T-helper 1 cell (primary cell): ENCODE data around the gene C1QA.
A peak's percentile ranks its signal among the peaks of the same experiment; 100 is the strongest.

Experiments used
- DNase-seq, 5 donors: peaks; one replicate each; pipeline ENCODE4 v3.0.0-alpha.2; 2012 to 2020
- total RNA-seq, 4 donors: gene quantifications; one replicate each; lab custom pipeline; 2026; lab: John Stamatoyannopoulos, UW

Gene C1QA, protein sequence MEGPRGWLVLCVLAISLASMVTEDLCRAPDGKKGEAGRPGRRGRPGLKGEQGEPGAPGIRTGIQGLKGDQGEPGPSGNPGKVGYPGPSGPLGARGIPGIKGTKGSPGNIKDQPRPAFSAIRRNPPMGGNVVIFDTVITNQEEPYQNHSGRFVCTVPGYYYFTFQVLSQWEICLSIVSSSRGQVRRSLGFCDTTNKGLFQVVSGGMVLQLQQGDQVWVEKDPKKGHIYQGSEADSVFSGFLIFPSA
- total RNA-seq: 0 reads per million in 4 donors

DNA sequence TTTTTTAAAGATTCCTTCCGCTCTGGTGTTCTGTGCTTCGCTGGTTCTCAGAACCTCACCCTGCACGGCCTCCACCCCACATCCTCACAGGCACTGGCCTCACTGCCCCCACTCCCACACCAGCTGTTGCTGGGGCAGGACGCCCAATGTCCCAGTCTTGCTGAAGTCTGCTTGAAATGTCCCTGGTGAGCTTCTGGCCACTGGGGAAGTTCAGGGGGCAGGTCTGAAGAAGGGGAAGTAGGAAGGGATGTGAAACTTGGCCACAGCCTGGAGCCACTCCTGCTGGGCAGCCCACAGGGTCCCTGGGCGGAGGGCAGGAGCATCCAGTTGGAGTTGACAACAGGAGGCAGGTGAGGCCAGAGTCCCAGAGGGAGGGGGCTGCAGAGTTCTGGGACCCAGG is at the start of gene C1QA:
Gene C1QA, plus strand, starts transcription at position 276 of the 400 bp plus-strand sequence. CDS start 989 bp downstream, outside the sequence.
- DNase-seq: no peak

DNA sequence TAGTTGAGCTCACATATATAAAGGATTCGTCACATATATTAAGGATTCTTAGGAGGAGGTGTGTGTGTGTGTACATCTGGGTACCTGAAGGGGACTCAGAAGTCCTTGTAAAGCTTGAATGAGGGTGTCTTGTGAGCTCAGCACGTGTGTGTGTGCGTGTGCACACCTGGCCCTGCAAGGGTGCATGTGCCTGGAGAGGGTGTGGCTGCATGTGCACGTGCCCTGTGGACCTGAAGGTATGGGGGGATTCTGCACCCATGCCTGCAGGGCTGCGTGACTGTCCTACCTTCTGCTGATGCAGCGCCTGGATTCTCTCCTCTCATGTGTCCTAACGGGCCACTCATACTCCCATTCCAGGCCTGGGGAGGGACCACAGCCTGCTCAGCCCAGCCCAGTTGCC is 49.2 kb upstream of the C1QA start:
- DNase-seq: no peak

DNA sequence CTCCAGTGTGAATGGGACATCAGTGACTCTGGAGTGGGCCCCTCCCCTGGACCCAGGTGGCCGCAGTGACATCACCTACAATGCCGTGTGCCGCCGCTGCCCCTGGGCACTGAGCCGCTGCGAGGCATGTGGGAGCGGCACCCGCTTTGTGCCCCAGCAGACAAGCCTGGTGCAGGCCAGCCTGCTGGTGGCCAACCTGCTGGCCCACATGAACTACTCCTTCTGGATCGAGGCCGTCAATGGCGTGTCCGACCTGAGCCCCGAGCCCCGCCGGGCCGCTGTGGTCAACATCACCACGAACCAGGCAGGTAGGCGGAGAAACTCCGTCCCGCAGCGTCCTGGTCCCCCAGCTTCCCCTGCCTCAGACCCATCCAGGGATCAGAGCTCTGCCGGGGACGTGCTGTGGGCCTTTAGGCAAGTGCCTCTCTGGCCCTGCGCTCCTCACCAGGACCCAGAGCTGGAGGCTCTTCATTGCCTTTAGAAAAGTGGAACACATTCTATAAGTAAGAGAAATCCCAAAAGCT is 47.5 kb upstream of the C1QA start:
- no peak for DNase-seq

DNA sequence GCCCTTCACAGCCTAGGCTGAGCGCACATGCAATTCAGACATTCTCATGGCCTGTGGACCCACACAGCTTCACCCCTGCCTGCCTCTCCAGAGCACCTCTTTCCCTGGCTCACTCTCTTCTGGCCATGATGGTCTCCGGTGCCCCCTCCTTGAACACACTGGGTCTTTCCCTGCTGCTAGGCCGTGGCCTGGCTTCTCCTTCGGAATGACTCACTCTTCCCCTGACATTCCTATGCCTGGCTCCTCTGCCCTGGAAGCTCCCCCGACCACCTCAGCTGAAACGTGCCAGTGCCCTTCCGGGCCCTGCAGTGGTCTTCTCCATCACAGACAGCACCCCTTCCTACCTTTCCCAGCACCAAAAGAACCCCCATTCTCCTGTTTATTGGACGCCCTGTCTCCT is 44.9 kb upstream of the C1QA start:
- DNase-seq: no peak

DNA sequence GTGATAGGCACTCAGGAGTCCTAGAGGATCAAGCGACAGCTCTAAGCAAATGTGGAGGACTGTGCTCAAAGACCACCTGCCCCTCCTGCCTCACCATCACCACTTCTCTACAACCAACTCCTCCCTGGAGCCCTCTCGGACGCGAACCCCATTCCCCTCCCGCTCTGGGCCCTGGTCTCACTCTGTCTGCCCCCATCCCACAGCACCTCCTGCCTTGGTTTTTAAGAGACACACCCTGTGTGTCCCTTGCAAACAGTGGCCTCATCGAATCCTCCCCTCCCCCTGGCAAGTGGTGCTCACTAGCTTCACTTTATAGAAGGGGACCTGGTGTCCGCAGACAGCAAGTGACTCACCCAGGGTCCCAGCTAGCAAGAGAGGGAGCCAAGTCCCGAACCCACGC is 44.4 kb upstream of the C1QA start:
- DNase-seq: no peak

DNA sequence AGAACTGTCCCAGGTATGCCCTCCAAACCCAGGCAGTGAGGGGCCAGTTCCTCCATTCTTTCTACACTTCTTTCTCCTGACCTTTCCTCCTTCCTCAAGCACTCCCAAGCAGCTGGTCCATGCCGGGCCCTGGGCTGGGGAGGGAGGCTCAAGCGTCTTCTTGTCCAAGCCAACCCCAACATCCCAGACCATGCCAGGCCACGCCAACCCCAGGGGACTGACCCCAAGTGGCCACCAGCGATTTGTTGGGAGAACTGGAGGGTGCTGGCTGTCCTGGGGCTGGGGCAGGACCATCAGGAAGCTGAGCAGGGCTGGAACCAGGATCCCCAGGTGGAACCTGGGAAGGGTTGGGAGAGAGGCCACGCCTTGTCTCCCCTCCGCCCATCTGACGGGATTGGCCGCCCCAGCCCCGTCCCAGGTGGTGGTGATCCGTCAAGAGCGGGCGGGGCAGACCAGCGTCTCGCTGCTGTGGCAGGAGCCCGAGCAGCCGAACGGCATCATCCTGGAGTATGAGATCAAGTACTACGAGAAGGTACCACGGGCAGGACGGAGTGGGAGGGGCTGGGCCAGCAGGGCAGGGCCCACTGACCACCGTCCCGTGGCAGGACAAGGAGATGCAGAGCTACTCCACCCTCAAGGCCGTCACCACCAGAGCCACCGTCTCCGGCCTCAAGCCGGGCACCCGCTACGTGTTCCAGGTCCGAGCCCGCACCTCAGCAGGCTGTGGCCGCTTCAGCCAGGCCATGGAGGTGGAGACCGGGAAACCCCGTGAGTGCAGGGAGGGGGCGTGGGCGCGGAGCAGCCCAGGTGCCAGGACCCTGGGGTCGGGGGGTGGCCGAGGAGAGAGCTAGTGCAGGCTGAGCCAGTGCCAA is 43.3 kb upstream of the C1QA start:
- no peak for DNase-seq

DNA sequence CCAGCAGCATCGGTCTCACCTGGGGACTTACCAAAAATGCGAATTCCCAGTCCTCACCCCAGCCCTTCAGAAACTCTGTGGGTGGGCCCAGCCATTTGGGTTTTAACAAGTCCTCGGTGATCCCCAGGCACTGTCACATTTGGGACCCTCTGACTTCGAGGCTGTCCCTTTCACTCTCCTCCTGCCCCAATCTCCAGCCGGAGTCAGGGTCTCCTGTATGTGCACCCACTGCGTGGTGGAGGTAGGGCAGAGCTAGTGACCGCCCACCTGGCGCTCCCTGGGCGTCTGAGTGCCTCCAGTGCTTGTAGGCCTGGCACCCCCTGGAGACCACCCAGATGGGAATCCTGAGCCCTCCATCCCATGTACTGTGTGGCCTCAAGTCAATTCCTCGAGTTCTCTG is 42.0 kb upstream of the C1QA start:
- DNase-seq: no peak

DNA sequence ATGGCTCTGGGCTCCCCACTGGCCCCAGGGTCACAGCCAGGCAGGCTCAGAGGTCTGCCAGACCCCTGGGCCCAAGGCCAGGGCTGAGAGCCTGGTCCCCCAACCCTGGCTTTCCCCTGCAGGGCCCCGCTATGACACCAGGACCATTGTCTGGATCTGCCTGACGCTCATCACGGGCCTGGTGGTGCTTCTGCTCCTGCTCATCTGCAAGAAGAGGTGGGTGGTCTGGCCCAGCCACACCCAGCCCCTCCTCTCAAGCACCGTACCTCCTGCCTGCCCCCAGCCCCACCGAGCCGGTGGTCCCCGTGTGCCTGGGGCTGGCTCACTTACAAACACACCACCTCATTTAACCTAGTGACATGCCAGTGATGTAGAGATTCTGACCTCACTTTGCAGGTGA is 41.3 kb upstream of the C1QA start:
- no peak for DNase-seq

DNA sequence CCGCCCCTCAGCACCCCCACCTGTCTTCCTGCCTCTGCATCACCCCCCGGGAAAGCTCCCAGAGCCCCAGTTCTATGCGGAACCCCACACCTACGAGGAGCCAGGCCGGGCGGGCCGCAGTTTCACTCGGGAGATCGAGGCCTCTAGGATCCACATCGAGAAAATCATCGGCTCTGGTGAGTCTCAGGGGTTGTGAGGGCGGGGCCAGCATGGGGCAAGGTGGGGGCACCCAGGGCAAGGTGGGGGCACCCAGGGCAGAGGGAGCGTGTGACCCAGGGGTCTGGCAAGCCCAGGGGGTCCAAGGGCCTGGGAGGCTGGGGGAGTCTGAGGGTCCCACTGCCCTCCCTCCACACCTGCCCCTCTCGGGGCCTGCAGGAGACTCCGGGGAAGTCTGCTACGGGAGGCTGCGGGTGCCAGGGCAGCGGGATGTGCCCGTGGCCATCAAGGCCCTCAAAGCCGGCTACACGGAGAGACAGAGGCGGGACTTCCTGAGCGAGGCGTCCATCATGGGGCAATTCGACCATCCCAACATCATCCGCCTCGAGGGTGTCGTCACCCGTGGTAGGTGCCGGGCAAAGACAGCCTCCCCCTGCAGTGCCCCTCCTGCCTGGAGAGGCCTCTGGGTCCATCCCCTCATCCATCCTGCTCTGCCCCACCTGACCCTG is 39.0 kb upstream of the C1QA start:
- no peak for DNase-seq

DNA sequence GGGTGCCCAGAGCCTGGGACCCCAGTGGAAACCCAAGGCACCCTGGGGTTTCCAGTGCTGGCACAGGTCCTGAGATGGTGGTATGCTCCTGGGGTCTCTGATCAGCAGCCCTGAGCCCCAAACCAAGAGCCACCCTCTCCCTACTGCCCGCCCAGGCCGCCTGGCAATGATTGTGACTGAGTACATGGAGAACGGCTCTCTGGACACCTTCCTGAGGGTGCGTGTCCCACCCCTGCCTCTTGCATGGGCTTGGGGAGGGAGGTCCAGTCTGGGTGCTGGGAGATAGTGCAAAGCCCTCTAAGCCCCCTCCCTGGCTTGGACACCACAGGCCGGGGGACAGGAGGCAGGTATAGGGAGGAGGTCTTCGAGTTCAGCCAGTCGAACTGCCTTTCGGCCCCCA is 38.4 kb upstream of the C1QA start:
- DNase-seq: no peak

DNA sequence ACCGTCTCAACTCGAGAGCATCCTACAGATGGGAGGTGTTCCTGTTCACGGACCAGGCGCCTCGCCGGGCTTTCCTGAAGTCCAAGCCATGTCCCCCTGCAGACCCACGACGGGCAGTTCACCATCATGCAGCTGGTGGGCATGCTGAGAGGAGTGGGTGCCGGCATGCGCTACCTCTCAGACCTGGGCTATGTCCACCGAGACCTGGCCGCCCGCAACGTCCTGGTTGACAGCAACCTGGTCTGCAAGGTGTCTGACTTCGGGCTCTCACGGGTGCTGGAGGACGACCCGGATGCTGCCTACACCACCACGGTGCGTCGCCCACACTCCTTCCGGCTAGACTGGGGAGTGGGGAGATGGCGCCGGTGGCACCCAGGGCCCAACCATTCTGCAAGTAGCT is 37.7 kb upstream of the C1QA start:
- no peak for DNase-seq

DNA sequence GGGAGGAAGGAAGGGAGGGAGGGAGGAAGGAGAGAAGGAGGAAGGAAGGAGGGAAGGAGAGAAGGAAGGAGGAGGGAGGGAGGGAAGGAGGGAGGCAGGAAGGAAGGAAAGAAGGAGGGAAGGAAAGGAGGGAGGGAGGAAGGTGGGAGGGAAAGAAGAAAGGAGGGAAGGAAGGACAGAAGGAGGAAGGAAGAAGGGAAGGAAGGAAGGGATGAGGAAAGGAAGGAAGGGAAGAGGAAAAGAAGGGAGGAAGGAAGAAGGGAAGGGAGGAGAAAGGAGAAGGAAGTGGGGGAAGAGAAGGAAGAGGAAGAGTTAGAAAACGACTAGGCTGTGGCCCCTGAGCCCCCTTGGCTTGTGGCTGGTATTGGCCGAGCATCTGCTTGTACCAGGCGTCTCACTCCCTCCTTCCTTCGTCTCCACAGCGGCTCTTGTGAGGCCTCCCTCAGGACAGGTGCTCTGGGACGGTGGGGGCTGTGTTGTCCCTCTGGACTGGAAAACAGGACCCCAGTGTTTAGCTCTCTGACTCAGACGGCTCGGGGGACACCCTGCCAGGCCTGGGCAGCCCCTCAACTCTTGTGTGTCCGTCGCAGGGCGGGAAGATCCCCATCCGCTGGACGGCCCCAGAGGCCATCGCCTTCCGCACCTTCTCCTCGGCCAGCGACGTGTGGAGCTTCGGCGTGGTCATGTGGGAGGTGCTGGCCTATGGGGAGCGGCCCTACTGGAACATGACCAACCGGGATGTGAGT is 36.2 kb upstream of the C1QA start:
- DNase-seq: no peak

DNA sequence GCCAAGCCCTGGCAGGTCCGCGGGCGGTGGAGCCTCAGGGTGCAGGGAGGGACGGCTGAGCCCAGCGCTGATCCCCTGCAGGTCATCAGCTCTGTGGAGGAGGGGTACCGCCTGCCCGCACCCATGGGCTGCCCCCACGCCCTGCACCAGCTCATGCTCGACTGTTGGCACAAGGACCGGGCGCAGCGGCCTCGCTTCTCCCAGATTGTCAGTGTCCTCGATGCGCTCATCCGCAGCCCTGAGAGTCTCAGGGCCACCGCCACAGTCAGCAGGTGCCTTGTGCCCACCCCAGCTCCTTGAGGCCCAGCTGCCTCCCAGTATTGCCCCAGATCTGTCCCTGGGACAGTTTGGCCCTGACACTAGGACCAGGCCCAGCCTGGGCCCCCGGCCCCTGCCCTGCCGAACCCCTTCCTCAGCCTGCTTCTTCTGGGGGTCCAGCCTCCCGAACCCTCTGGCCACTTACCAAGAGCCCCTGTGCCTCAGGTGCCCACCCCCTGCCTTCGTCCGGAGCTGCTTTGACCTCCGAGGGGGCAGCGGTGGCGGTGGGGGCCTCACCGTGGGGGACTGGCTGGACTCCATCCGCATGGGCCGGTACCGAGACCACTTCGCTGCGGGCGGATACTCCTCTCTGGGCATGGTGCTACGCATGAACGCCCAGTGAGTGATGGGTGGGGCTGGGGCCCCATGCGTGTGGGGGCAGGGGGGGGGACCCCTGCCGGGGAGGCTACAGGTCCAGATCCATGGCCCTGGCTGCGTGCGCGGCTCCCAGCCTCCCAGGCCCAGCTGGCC is 35.4 kb upstream of the C1QA start:
- DNase-seq: no peak

DNA sequence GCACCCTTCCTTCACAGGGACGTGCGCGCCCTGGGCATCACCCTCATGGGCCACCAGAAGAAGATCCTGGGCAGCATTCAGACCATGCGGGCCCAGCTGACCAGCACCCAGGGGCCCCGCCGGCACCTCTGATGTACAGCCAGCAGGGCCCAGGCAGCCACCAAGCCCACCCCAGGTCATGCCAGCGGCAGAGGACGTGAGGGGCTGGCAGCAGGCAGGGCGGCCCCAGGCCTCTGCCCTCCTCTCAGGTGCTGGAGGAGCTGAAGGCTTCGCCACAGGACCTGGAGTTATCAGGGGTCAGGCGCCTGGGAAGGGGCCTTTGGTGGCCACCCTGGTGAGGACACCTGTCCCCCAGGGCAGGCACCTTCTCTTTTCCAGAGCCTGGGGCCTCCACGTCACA is 34.8 kb upstream of the C1QA start:
- DNase-seq: no peak

DNA sequence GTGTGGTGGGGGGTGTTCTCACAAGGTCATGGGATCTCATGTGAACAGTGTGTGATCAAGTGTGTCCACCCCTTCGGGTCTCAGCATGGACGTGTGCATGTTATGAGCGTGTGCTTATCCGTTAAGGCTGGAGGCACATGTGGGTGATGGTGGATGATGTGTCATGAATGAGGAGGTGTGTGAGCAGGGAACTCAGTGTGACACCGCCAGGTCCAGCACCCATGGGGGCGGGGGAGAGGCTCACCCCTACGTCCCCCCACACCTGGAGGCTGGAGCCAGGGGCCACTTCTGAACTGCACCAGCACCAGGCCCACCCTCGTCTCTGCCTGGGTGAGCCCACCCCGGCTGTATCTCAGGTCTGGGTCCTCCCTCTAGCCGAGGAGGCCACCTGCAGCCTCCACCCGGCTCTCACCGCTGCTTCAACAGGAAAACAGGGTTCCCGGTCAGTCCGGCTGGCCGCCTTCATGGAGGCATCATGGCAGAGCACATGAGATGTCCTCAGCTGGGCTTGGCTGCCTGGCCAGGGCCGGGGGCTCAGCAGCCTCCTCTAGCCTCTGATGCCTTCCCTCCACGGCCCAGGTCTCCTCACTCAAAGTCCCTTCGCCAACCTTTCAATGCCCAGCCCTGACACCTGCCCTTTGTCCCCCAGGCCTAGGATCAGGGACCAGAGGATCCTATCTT is 34.2 kb upstream of the C1QA start:
- no peak for DNase-seq

DNA sequence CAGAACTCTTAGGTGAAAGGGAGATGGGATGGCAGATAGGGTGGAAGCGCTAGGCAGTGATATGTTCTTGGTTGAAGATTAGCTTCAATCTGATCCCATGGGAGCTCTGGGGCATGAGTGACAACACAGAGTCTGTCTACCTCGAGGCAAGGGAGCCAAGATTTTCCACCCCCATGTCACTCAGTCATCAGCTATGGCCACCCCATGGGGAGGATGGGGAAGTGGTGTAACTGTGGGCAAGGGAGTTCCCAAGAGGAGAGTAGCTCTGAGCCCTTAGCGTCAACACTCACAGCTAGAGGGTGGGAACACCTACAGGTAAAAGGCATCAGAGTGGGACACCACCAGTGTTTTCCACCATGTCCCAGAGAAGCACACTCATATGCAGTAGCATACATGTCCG is 30.3 kb upstream of the C1QA start:
- DNase-seq: no peak

DNA sequence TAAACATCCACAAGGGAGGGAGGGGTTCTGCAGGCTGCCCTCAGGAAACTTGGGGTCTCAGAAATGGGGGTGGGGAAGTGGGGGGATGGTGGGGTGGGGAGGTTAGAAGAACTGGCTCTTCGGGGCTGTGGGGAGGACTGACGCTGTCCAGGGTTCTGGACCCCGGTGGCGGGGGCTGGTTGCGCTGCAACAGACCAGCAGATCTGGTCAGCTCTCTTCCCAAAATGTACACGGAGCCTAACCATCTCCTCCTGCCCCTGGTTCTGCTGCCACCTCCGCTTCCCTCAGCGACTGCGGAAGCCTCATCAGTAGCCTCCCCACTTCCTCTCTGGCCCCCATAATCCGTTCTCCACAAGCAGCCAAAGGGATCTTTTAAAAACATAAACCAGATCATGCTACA is 29.3 kb upstream of the C1QA start:
- DNase-seq: no peak

DNA sequence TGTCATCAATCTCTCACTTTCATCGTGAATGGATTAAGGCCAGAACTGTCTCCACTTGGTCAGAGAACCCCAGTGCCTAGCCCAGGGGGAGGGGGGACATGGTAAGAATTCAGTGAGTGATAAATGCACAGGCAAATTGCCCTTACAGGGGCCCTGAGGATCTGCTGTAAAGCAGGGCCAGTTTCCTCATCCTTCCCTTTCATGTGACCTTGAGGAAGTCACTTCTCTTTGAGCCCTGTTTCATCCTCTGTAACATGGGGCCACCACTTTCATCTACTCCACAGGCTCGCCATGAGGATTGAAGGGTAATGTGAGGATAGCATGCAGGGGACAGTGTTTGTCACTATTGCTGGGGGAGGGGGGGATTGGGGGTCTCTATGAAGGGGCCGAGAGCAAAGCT is 28.1 kb upstream of the C1QA start:
- DNase-seq: no peak

DNA sequence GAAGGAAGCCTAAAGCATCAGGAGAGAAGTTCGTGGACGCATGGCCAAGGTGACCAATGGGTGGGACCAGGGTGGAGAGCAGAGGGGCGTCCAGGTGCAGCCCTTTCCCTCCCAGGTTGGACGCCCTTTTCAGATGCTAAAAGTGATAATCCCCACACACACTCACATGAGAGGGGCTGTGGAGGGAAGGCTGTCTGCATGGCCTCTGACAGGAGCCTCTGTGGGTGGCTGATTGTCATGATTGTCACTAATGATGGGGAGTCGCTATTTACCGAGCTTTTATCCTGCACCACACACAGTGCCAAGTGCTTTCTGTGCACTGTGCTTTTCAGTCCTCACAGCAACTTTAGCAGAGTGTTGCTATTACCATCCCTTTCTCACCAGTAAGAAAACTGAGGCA is 27.1 kb upstream of the C1QA start:
- no peak for DNase-seq

DNA sequence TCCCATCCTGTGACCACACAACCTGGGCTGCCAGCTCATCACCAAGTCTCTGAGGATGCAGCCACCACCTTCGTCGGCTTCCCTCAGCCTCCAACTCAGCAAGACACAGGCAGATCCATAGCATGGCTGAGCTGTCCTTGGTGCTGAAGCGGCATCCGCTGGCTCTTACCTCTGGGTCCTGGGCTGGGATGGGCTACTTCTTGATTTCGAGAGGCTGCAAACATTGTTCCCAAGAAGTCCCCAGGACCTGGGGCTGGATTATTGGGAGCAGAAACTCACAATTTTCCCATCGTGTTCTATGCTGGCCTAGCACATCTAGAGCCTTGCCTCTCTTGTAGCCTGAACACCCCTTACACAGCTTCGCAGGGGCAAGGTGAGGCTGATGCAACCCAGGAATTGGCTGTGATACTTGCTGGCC is 24.9 kb upstream of the C1QA start:
- peak in 1 of 5 donors; percentile 9 for DNase-seq
